ENCODE measurements around the gene APOL6. TPM values are rescaled to one million over a fixed set of nuclear protein-coding genes. Genes with fewer than 3 reads are reported as not detected.

Gene APOL6
- total and polyA plus RNA-seq, 2 of the 4 experiments (the other 2 are of a cell fraction), result 1.2 to 7.2 TPM

- no peak overlapping the region for H2BK120ac ChIP-seq (ENCODE audit: low read depth, low read length)
- intact Hi-C loops (cut with micrococcal nuclease) (no loop called here), dilution Hi-C loops (cut with HindIII; ENCODE audit: low sequenced_read_pairs, unreplicated experiment) (no loop called here), in situ Hi-C loops (cut with MboI; ENCODE audit: low sequenced_read_pairs) (no loop called here)
- H2AFZ ChIP-seq (replicated peaks; ENCODE audit: low read length, poor library complexity), result no peak overlapping the region
- no CpG with 5 or more reads among the region's 1 CpG for WGBS, 2 experiments (ENCODE audit: extremely low coverage in 2 of 2, insufficient read length in 1 of 2)
- no peaks in the 10 kb centered on the region for H4K20me1 ChIP-seq (ENCODE audit: insufficient read depth, low read length)
- peaks cover 18% of the 10 kb centered on the region for H3K36me3 ChIP-seq (ENCODE audit: control insufficient read depth, insufficient read depth, low read length)
- H3K56ac ChIP-seq (ENCODE audit: extremely low read depth, insufficient read depth, low read length), result no peak overlapping the region
- TF ChIP-seq MAFK (IDR thresholded peaks at IDR 0.05; ENCODE audit: low read depth, low read length) (no peak), SMC3 (IDR thresholded peaks at IDR 0.05; ENCODE audit: low read depth, low read length) (no peak), POLR2A (IDR thresholded peaks at IDR 0.05; ENCODE audit: low read depth, low read length) (no peak), CTCF (conservative IDR thresholded peaks at IDR 0.05; ENCODE audit: low read depth, low read length) (no peak), MAZ (IDR thresholded peaks at IDR 0.05; ENCODE audit: borderline replicate concordance, low read depth, low read length) (no peak), CHD1 (IDR thresholded peaks at IDR 0.05; ENCODE audit: low read depth, low read length) (no peak), RCOR1 (IDR thresholded peaks at IDR 0.05; ENCODE audit: insufficient replicate concordance, low read length) (no peak), RAD21 (IDR thresholded peaks at IDR 0.05; ENCODE audit: low read length) (no peak), USF2 (IDR thresholded peaks at IDR 0.05; ENCODE audit: low read depth, low read length) (no peak)
- H3K27me3 ChIP-seq (ENCODE audit: control insufficient read depth, insufficient read depth, low read length), result no peaks in the 10 kb centered on the region
- H4K91ac ChIP-seq (ENCODE audit: insufficient read depth, low read depth, low read length), result no peak overlapping the region
- peaks cover 11 to 24% of the 10 kb centered on the region in 2 experiments for H3K79me1 ChIP-seq (ENCODE audit: low read depth in 1 of 2, low read length in 2 of 2)
- BruUV-seq (replicated peaks), result no TSS peak
- H3K14ac ChIP-seq (replicated peaks; ENCODE audit: low read depth, low read length), result no peak overlapping the region
- H3K9me3 ChIP-seq (ENCODE audit: control insufficient read depth, insufficient read depth, low read length), result peaks cover 3% of the 10 kb centered on the region
- no peak overlapping the region for H3K4ac ChIP-seq (ENCODE audit: low read depth, low read length)
- H3K27ac ChIP-seq (ENCODE audit: insufficient read depth, low read length), result no peak overlapping the region
- POLR2A ChIA-PET (ENCODE audit: unreplicated experiment), result no interaction called here
- H2BK5ac ChIP-seq (ENCODE audit: low read depth, low read length, poor library complexity, severe bottlenecking), result no peak overlapping the region
- no peak overlapping the region for H3K4me3 ChIP-seq (ENCODE audit: insufficient read depth, low read depth, low read length)
- no peak overlapping the region for H3K23ac ChIP-seq (ENCODE audit: low read depth, low read length)
- no peak overlapping the region for H2AK5ac ChIP-seq (ENCODE audit: low read depth, low read length)
- DNase-seq, result no peak
- no peak overlapping the region for H2BK15ac ChIP-seq (ENCODE audit: low read depth, low read length)
- no peak overlapping the region for H2BK20ac ChIP-seq (ENCODE audit: low read depth, low read length)
- no peak overlapping the region for H3K18ac ChIP-seq (ENCODE audit: low read depth, low read length)
- H2AK9ac ChIP-seq (replicated peaks; ENCODE audit: low read depth, low read length, poor library complexity), result no peak overlapping the region
- no peak overlapping the region for H4K8ac ChIP-seq (ENCODE audit: low read depth in 2 of 2, low read length in 2 of 2)
- no peak overlapping the region for H3K9ac ChIP-seq (ENCODE audit: low read depth, low read length)
- H4K5ac ChIP-seq (ENCODE audit: low read depth, low read length), result no peak overlapping the region
- CTCF ChIA-PET, result no interaction called here
- peaks cover 2% of the 10 kb centered on the region for H3K4me1 ChIP-seq (ENCODE audit: control insufficient read depth, insufficient read depth, low read length)
- 0 out of 2 replicates have a peak, but pooled peaks cover 3% of the 10 kb centered on the region for H3K9me1 ChIP-seq (ENCODE audit: insufficient read depth, low read length)
- ATAC-seq (ENCODE audit: low read depth), result no peak
- H3K4me2 ChIP-seq (ENCODE audit: low read depth, low read length), result no peak overlapping the region
Observed at GRCh38 chr22:35653824-35654223, 5.6 kb downstream of the APOL6 start.
